Smooth muscle cell (in vitro differentiated cells): Measurements from ENCODE around the gene LPP. TPM values are rescaled to one million over a fixed set of nuclear protein-coding genes. Genes with fewer than 3 reads are reported as not detected.

Source experiments
- DNase-seq: peaks from one replicate; lab custom pipeline; 2025; ENCODE audit not compliant: unreplicated experiment; lab: John Stamatoyannopoulos, UW
- H2AFZ ChIP-seq: fragments of 200-600 bp; sonication (generic); 2 replicates; pipeline ENCODE4 v1.6.0; 2016; ENCODE audit warnings: antibody characterized with exemption, low read depth, mild to moderate bottlenecking
- H3F3A ChIP-seq: fragments of 200-600 bp; sonication (generic); 2 replicates; pipeline ENCODE4 v1.6.0; 2017; ENCODE audit warnings: antibody characterized with exemption, low read depth
- H3K27ac ChIP-seq: fragments of 200-600 bp; sonication (generic); 2 replicates; pipeline ENCODE4 v1.5.1; 2016; ENCODE audit warnings: low read depth, mild to moderate bottlenecking
- H3K27me3 ChIP-seq: fragments of 200-600 bp; sonication (generic); 2 replicates; pipeline ENCODE4 v1.6.1; 2016; ENCODE audit warnings: low read depth, mild to moderate bottlenecking
- H3K36me3 ChIP-seq: fragments of 200-600 bp; sonication (generic); 2 replicates; pipeline ENCODE4 v1.5.1; 2016; ENCODE audit warnings: low read depth
- H3K4me1 ChIP-seq: fragments of 200-600 bp; sonication (generic); 2 replicates; pipeline ENCODE4 v1.5.1; 2016; ENCODE audit warnings: low read depth
- H3K4me2 ChIP-seq: fragments of 200-600 bp; sonication (generic); 2 replicates; pipeline ENCODE4 v1.6.0; 2016; ENCODE audit warnings: mild to moderate bottlenecking
- H3K4me3 ChIP-seq: fragments of 200-600 bp; sonication (generic); 2 replicates; pipeline ENCODE4 v1.5.1; 2016; ENCODE audit warnings: mild to moderate bottlenecking
- H3K79me2 ChIP-seq: fragments of 200-600 bp; sonication (generic); 2 replicates; pipeline ENCODE4 v1.6.0; 2016; ENCODE audit warnings: low read depth, mild to moderate bottlenecking
- H3K9ac ChIP-seq: fragments of 200-600 bp; sonication (generic); 2 replicates; pipeline ENCODE4 v1.6.0; 2016; ENCODE audit warnings: low read depth
- H3K9me3 ChIP-seq: fragments of 200-600 bp; sonication (generic); replicated peaks from 2 replicates; pipeline ENCODE4 v1.5.1; 2016; ENCODE audit warnings: low read depth
- H4K20me1 ChIP-seq: fragments of 200-600 bp; sonication (generic); 2 replicates; pipeline ENCODE4 v1.6.0; 2016; ENCODE audit warnings: low read depth
- WGBS: methylation state at CpG from one replicate; pipeline ENCODE4 v1.1.7; 2016; ENCODE audit warnings: low lambda C conversion rate; 5-methylcytosine and 5-hydroxymethylcytosine counted together
- polyA plus RNA-seq: library from polyadenylated mRNA; unstranded; fragments of >200 nt; fragmentation: Nextera tagmentation; extraction: Ambion mirVana; gene quantifications from 2 replicates; pipeline ENCODE4 v1.2.1, GENCODE V29; 2016
- total RNA-seq: library from RNA; depleted of rRNA; stranded (reverse); fragments of >200 nt; gene quantifications from 2 replicates; pipeline ENCODE4 v1.2.3, GENCODE V29; 2014
- TF ChIP-seq, protein P1 (sequence below): fragments of 200-600 bp; sonication (generic); IDR thresholded peaks from 2 replicates; pipeline ENCODE4 v1.5.1; 2017; ENCODE audit warnings: borderline replicate concordance, mild to moderate bottlenecking, antibody characterized with exemption; ENCODE audit not compliant: insufficient read depth, poor library complexity, severe bottlenecking

The LPP gene
- total and polyA plus RNA-seq, 2 experiments from 2014 or later = 42.3 to 128 TPM

DNA sequence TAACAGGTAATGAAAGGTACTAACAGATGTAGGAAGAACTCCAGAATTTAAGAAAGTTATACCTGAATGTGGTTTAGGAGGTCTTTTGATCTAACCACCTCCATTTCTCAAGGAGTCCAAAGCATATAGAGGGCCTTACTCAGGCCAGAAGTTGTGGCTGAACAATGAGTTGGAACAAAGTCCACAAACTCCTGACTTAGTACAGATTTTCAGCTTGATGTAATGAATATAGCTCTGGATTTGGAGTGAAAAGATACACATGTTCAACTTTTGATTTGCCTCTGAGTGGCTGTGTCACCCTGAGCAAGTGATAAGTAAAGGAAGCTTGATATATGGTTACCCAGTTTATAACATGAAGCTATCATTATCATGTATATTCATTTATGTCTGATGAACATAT, 390.1 kb downstream of the LPP start:
- H3F3A ChIP-seq = peaks cover 11% of the 10 kb centered on the region
- no peak overlapping the region for H3K27ac ChIP-seq
- TF ChIP-seq, protein P1, sequence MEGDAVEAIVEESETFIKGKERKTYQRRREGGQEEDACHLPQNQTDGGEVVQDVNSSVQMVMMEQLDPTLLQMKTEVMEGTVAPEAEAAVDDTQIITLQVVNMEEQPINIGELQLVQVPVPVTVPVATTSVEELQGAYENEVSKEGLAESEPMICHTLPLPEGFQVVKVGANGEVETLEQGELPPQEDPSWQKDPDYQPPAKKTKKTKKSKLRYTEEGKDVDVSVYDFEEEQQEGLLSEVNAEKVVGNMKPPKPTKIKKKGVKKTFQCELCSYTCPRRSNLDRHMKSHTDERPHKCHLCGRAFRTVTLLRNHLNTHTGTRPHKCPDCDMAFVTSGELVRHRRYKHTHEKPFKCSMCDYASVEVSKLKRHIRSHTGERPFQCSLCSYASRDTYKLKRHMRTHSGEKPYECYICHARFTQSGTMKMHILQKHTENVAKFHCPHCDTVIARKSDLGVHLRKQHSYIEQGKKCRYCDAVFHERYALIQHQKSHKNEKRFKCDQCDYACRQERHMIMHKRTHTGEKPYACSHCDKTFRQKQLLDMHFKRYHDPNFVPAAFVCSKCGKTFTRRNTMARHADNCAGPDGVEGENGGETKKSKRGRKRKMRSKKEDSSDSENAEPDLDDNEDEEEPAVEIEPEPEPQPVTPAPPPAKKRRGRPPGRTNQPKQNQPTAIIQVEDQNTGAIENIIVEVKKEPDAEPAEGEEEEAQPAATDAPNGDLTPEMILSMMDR = no peak
- no peak overlapping the region for H2AFZ ChIP-seq
- H3K4me2 ChIP-seq = no peak overlapping the region
- no peak for DNase-seq
- no peaks in the 10 kb centered on the region for H3K36me3 ChIP-seq
- H3K79me2 ChIP-seq = peaks cover 41% of the 10 kb centered on the region
- H3K9ac ChIP-seq = no peak overlapping the region
- peaks cover 24% of the 10 kb centered on the region for H4K20me1 ChIP-seq
- H3K4me1 ChIP-seq = peaks cover 5% of the 10 kb centered on the region
- no peak overlapping the region for H3K4me3 ChIP-seq
- no peaks in the 10 kb centered on the region for H3K27me3 ChIP-seq
- H3K9me3 ChIP-seq = no peaks in the 10 kb centered on the region

DNA sequence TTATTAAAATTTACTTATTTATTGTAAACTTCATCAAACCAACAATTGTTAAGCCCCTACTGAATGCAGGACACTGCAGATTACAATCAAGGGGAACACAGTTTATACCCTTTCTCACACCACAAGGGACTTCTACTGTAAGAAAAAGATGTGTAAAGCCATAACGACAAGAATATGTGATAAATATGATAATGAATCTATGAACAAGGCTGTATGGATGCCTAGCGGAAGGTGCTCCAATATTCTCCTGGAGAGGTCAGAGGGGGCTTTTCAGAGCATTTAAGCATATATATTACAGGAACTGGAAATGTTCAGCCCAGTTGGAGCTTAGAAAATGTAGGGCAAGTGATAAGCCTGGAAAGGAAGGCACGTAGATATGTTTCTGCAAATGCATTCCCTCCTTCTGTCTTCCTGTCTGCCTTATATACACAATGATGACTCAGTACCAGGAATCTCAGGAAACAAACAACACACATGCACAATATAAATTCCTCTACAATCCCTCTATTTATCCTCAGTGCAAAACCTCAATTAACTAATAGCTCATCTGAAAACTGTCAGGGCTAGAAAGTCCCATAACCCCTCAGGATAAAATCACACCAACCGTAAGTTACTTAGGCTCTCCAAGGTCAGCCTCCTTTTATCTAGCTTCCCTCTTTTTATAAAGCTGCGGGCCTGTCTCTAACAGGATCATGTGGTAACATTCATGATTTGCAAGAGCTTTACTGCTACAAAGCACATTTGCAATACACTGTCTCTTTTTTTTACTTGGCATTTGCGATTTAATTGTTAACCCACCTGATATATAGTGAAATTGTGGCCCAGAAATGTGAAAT, 393.1 kb downstream of the LPP start:
- peaks cover 5% of the 10 kb centered on the region for H3K4me1 ChIP-seq
- TF ChIP-seq, protein P1 = no peak
- no peak overlapping the region for H3K4me3 ChIP-seq
- WGBS = 44% methylated on average over 6 of the region's 6 CpGs
- no peaks in the 10 kb centered on the region for H3K36me3 ChIP-seq
- no peak overlapping the region for H2AFZ ChIP-seq
- no peaks in the 10 kb centered on the region for H3K27me3 ChIP-seq
- H3K9me3 ChIP-seq = no peaks in the 10 kb centered on the region
- no peak for DNase-seq
- no peak overlapping the region for H3K9ac ChIP-seq
- H4K20me1 ChIP-seq = peaks cover 13% of the 10 kb centered on the region
- H3K27ac ChIP-seq = peak overlapping the region; percentile 65
- peak overlapping the region; percentile 52 for H3K4me2 ChIP-seq
- peaks cover 11% of the 10 kb centered on the region for H3F3A ChIP-seq
- peaks cover 27% of the 10 kb centered on the region for H3K79me2 ChIP-seq

DNA sequence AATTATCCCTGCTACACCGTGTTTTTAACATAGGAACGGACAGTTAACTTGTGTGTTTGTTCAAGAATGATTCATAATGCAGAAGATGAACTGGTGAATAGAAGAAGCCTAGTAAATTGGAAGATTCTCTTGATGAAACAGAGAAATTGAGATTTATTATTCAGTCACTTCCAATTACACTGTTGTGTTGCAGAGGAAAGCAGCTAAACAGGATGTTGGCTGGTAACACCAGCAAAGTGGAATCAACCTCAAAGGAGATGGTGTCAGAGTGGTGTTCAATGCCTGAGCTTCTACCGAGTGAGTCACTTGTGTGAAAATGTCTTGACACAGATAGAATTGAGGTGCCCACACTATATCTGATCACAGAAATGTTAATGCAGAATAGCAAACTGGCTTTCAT, 399.6 kb downstream of the LPP start:
- Histone ChIP-seq H3K4me2 (no peak overlapping the region), H3K79me2 (peaks cover 32% of the 10 kb centered on the region), H3F3A (no peaks in the 10 kb centered on the region), H3K27me3 (no peaks in the 10 kb centered on the region), H3K9me3 (no peaks in the 10 kb centered on the region), H3K36me3 (no peaks in the 10 kb centered on the region), H3K4me3 (no peak overlapping the region), H2AFZ (no peak overlapping the region), H4K20me1 (peaks cover 23% of the 10 kb centered on the region), H3K4me1 (no peaks in the 10 kb centered on the region), H3K9ac (no peak overlapping the region), H3K27ac (no peak overlapping the region)
- 79% methylated on average over 3 of the region's 3 CpGs for WGBS
- TF ChIP-seq, protein P1 = no peak
- no peak for DNase-seq

DNA sequence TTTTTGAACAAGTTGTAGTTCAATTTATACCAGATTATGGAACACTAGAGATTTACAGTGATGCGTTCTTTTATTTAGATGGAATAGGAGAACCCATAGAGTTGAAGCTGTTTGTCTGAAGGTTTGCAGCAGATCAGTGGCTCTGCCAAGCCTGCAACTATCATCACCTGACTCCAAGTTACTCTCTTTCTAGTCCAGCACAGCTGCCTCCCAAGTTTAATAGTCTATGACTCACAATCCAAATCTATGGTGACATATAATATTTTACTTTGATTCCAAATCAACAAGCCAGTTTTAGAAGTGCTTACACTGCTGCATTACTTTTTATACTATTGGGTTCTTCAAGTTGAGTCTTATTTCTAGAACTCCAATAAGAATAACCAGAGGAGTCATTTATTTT, 400.4 kb downstream of the LPP start:
- Histone ChIP-seq H4K20me1 (peaks cover 27% of the 10 kb centered on the region), H3K4me3 (no peak overlapping the region), H3K4me1 (no peaks in the 10 kb centered on the region), H3K27me3 (no peaks in the 10 kb centered on the region), H3K36me3 (no peaks in the 10 kb centered on the region), H2AFZ (no peak overlapping the region), H3K79me2 (peaks cover 30% of the 10 kb centered on the region), H3K9me3 (no peaks in the 10 kb centered on the region), H3K27ac (no peak overlapping the region), H3K9ac (no peak overlapping the region), H3K4me2 (no peak overlapping the region), H3F3A (no peaks in the 10 kb centered on the region)
- 100% methylated on average over 1 of the region's 1 CpG for WGBS
- TF ChIP-seq, protein P1 = no peak
- DNase-seq = no peak
